BLaER1 (cell line): ENCODE data around the gene ADAMTS2.

Source experiments
- H3K27ac ChIP-seq: shearing (Covaris generic); formaldehyde crosslinking; 2 replicates; pipeline ENCODE4 v1.8.1; 2022
- H3K27me3 ChIP-seq: shearing (Covaris generic); formaldehyde crosslinking; 2 replicates; pipeline ENCODE4 v1.8.1; 2022
- H3K36me3 ChIP-seq: shearing (Covaris generic); formaldehyde crosslinking; 2 replicates; pipeline ENCODE4 v1.8.1; 2022
- H3K4me1 ChIP-seq: shearing (Covaris generic); formaldehyde crosslinking; 2 replicates; pipeline ENCODE4 v1.8.1; 2022
- H3K4me2 ChIP-seq: shearing (Covaris generic); formaldehyde crosslinking; 2 replicates; pipeline ENCODE4 v1.8.1; 2022
- H3K4me3 ChIP-seq: shearing (Covaris generic); formaldehyde crosslinking; 2 replicates; pipeline ENCODE4 v1.8.1; 2022
- H3K9ac ChIP-seq: shearing (Covaris generic); formaldehyde crosslinking; 2 replicates; pipeline ENCODE4 v1.8.1; 2022
- H3K9me3 ChIP-seq: shearing (Covaris generic); formaldehyde crosslinking; 2 replicates; pipeline ENCODE4 v1.8.1; 2022
- H4K20me1 ChIP-seq: shearing (Covaris generic); formaldehyde crosslinking; 2 replicates; pipeline ENCODE4 v1.8.1; 2022
- Cebpa-rat ChIP-seq: shearing (Covaris generic); IDR thresholded peaks from 2 replicates; pipeline ENCODE4 v1.8.1; 2022

Gene ADAMTS2

GRCh38 chr5:179176166-179176565 is 169.1 kb downstream of the ADAMTS2 start:
- H3K36me3 ChIP-seq: no peaks in the 10 kb centered on the region
- no peak overlapping the region for H3K27ac ChIP-seq
- H3K27me3 ChIP-seq: no peaks in the 10 kb centered on the region
- H4K20me1 ChIP-seq: no peaks in the 10 kb centered on the region
- no peak overlapping the region for H3K9ac ChIP-seq
- TF ChIP-seq Cebpa-rat: no peak
- no peak overlapping the region for H3K4me3 ChIP-seq
- H3K4me1 ChIP-seq: peaks cover 11% of the 10 kb centered on the region
- H3K4me2 ChIP-seq: no peak overlapping the region
- peaks cover 19% of the 10 kb centered on the region for H3K9me3 ChIP-seq

DNA sequence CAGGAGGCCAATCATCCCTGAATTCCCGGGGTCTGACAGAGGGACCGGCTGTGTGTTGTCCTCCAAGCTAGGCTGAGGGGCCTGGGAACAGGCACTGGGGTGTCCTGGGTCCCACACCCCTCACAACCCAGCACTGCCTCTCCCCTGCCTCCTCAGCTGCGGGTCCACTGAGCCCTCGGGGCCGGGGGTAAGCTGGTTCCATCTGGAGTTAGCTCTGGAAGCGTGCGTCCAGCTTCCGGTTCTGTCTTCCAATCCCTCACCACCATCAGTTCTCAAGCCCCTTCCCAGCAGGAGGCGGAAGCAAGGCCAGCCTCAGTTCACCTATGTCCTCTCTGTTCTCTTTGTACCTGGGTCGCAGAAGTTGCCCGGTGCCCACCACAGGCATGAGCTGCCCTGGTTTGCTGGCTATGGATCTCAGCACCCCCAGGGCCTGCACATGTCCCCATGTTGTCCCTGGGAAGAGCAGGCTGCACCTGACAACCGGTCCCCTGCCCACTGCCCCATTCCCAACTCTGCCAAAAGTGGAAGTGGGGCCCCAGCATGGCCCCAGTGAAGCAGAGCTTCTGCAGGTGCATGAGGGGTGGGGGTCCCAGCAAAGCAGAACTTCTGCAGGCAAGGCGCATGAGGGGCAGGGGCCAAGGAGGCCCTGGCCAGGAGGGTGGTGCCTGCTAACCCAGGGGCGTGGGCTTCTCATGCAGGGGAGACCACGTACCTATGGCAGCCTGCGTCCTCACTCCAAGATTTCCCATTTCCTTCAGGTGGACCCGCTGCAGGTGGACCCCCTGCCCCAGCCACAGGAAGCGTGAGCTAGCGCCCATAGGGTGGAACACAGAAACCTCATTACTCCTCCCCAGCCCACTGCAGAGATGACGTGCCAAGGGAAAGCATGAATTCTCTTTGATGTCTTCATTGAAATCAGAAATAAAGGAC is 173.2 kb downstream of the ADAMTS2 start:
- H3K27ac ChIP-seq: no peak overlapping the region
- H3K27me3 ChIP-seq: no peaks in the 10 kb centered on the region
- H3K4me1 ChIP-seq: peaks cover 14% of the 10 kb centered on the region
- TF ChIP-seq Cebpa-rat: no peak
- no peaks in the 10 kb centered on the region for H3K9me3 ChIP-seq
- H3K4me3 ChIP-seq: no peak overlapping the region
- no peaks in the 10 kb centered on the region for H3K36me3 ChIP-seq
- H4K20me1 ChIP-seq: no peaks in the 10 kb centered on the region
- no peak overlapping the region for H3K9ac ChIP-seq
- no peak overlapping the region for H3K4me2 ChIP-seq

GRCh38 chr5:179171251-179171815 is 173.9 kb downstream of the ADAMTS2 start:
- no peak for TF ChIP-seq Cebpa-rat

GRCh38 chr5:179170606-179171005 is 174.7 kb downstream of the ADAMTS2 start:
- Histone ChIP-seq H3K4me3 (no peak overlapping the region), H3K9ac (no peak overlapping the region), H3K4me1 (peaks cover 19% of the 10 kb centered on the region), H3K27me3 (no peaks in the 10 kb centered on the region), H3K27ac (no peak overlapping the region), H3K9me3 (no peaks in the 10 kb centered on the region), H4K20me1 (no peaks in the 10 kb centered on the region), H3K4me2 (no peak overlapping the region), H3K36me3 (no peaks in the 10 kb centered on the region)
- no peak for TF ChIP-seq Cebpa-rat

More at GRCh38 chr5:179171251-179171815, 173.9 kb downstream of the ADAMTS2 start:
- Histone ChIP-seq H3K36me3 (no peaks in the 10 kb centered on the region), H3K9ac (no peak overlapping the region), H3K27ac (no peak overlapping the region), H3K4me1 (peaks cover 19% of the 10 kb centered on the region), H3K27me3 (no peaks in the 10 kb centered on the region), H4K20me1 (no peaks in the 10 kb centered on the region), H3K9me3 (no peaks in the 10 kb centered on the region), H3K4me3 (no peak overlapping the region), H3K4me2 (no peak overlapping the region)

GRCh38 chr5:179169836-179170235 is 175.4 kb downstream of the ADAMTS2 start:
- H4K20me1 ChIP-seq: no peaks in the 10 kb centered on the region
- H3K9ac ChIP-seq: no peak overlapping the region
- TF ChIP-seq Cebpa-rat: no peak

DNA sequence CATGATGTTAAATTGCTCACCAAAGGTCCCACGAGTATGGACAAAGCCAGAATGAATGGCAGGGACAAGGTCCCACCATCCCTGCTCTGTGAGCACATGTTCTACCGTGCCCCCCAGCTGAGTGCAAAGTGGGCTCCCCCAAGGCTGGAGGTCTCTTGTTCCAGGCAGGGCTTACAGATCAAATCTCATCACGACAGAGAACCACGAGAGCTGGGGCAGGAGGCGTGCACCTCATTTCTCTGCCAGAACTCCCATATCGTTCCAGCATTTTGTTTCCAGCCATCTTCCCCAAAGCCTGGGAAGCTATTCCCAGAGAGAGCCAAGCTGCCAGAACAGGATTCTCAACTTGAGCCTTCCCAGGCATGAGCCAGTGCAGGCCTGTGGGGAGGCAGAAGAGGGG is 176.6 kb downstream of the ADAMTS2 start:
- Histone ChIP-seq H3K36me3 (no peaks in the 10 kb centered on the region), H3K4me3 (no peak overlapping the region), H4K20me1 (no peaks in the 10 kb centered on the region), H3K9ac (no peak overlapping the region), H3K4me1 (peaks cover 19% of the 10 kb centered on the region), H3K27me3 (no peaks in the 10 kb centered on the region), H3K4me2 (0 out of 2 replicates have a peak overlapping the region, but pooled peaks have one; percentile 83), H3K27ac (no peak overlapping the region), H3K9me3 (no peaks in the 10 kb centered on the region)
- TF ChIP-seq Cebpa-rat: no peak

More at GRCh38 chr5:179169836-179170235, 175.4 kb downstream of the ADAMTS2 start:
- H3K27me3 ChIP-seq: no peaks in the 10 kb centered on the region
- H3K27ac ChIP-seq: no peak overlapping the region
- H3K4me3 ChIP-seq: no peak overlapping the region
- no peak overlapping the region for H3K4me2 ChIP-seq
- no peaks in the 10 kb centered on the region for H3K9me3 ChIP-seq
- no peaks in the 10 kb centered on the region for H3K36me3 ChIP-seq
- peaks cover 19% of the 10 kb centered on the region for H3K4me1 ChIP-seq

GRCh38 chr5:179167871-179168451 is 177.3 kb downstream of the ADAMTS2 start:
- H3K9ac ChIP-seq: no peak overlapping the region
- no peaks in the 10 kb centered on the region for H3K36me3 ChIP-seq
- TF ChIP-seq Cebpa-rat: no peak
- peak overlapping the region; percentile 55; the same call in 1 of the 2 replicates for H3K4me3 ChIP-seq
- H4K20me1 ChIP-seq: no peaks in the 10 kb centered on the region
- H3K9me3 ChIP-seq: no peaks in the 10 kb centered on the region
- no peak overlapping the region for H3K27ac ChIP-seq
- H3K27me3 ChIP-seq: no peaks in the 10 kb centered on the region
- H3K4me1 ChIP-seq: peaks cover 19% of the 10 kb centered on the region
- peak overlapping the region; percentile 83 for H3K4me2 ChIP-seq

DNA sequence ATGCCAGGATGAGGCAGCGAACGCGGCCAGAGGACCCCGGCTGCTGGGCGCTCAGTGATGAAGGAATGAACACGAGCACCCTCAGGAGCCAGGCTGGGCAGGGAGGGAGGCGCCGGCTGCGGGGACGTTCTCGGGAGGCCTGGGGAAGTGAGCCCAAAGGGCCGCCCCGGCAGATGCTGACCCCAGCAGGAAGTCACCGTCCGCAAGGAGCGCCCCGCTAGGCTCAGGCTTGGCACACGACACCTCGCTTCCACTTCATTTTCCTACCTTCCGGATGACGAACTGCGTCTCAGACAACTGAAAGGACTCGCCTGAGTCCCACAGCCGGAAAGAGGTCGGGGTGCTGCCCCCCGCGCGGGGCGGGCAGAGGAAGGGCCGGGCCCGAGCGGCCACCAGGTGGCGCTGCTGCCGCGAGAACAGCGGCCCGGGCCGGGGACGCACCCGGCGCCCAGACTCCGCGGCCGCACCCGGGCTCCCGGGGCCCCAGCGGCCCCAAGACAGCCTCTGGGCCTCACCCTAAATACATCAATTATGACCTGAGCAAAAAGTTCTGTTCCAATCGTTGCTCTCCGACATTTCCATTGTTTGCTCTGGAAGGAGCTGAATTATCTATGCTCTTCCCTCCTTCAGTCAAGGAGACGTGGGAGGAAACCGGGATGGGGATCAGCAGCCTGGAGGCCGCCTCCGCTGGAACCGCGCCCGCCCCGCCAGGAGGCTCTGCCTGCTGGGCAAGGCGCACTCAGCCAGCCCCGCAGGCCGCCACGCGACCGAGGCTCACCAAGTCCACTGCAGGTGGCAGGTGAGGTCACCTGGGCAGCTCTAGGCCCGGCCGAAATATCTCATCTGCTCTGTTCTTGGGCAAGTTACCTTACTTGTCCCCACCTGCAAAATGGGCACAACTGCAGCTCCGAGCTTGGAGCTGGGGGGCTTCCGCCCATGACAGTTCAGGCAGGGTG is 178.1 kb downstream of the ADAMTS2 start:
- no peaks in the 10 kb centered on the region for H4K20me1 ChIP-seq
- H3K4me2 ChIP-seq: peak overlapping the region; percentile 83
- H3K27me3 ChIP-seq: no peaks in the 10 kb centered on the region
- H3K36me3 ChIP-seq: no peaks in the 10 kb centered on the region
- H3K9me3 ChIP-seq: peaks cover 5% of the 10 kb centered on the region
- peak overlapping the region; percentile 55 for H3K4me3 ChIP-seq
- peak overlapping the region; percentile 42; the same call in 1 of the 2 replicates for H3K27ac ChIP-seq
- peak overlapping the region; percentile 64; the same call in 1 of the 2 replicates for H3K9ac ChIP-seq
- no peak for TF ChIP-seq Cebpa-rat
- H3K4me1 ChIP-seq: peaks cover 19% of the 10 kb centered on the region
